NCI-H1417 treated with DMSO at 0.1 percent for 48 hours (cell line): ENCODE results near the gene KRTAP10-5.

Experiments
- DNase-seq: peaks from one replicate; lab custom pipeline; 2025; lab: John Stamatoyannopoulos, UW

KRTAP10-5 gene

GRCh38 chr21:44530221-44530902, 50.0 kb downstream of the KRTAP10-5 start:
- DNase-seq: no peak

GRCh38 chr21:44529503-44530125, 50.8 kb downstream of the KRTAP10-5 start:
- DNase-seq: no peak
